GM23338 (cell line): ENCODE results near the gene ZFR. TPM values are rescaled to one million over a fixed set of nuclear protein-coding genes. Genes with fewer than 3 reads are reported as not detected.

Experiments
- ATAC-seq: fragments of 200-7000 bp; cut with Tn5 transposase; 3 replicates; pipeline ENCODE4 v1.9.1; 2020
- DNase-seq: peaks from one replicate; pipeline ENCODE4 v3.0.0-alpha.2; 2015; ENCODE audit warnings: low spot score
- H2AFZ ChIP-seq: fragments of 200-600 bp; sonication (generic); 2 replicates; pipeline ENCODE4 v1.8.0; 2016; ENCODE audit warnings: antibody characterized with exemption, mild to moderate bottlenecking, moderate library complexity
- H3F3A ChIP-seq: fragments of 200-600 bp; sonication (generic); replicated peaks from 2 replicates; pipeline ENCODE4 v1.8.0; 2017; ENCODE audit warnings: antibody characterized with exemption, mixed run types, low read depth
- H3K27ac ChIP-seq: fragments of 200-600 bp; sonication (generic); 2 replicates; pipeline ENCODE4 v1.6.1; 2016; ENCODE audit warnings: low read depth
- H3K27me3 ChIP-seq: fragments of 200-600 bp; sonication (generic); 2 replicates; pipeline ENCODE4 v1.8.0; 2016; ENCODE audit warnings: mild to moderate bottlenecking, mixed run types, moderate library complexity; ENCODE audit not compliant: insufficient read depth
- H3K36me3 ChIP-seq: fragments of 200-600 bp; sonication (generic); 2 replicates; pipeline ENCODE4 v1.8.0; 2016; ENCODE audit warnings: mild to moderate bottlenecking; ENCODE audit not compliant: insufficient read depth
- H3K4me1 ChIP-seq: fragments of 200-600 bp; sonication (generic); 2 replicates; pipeline ENCODE4 v1.8.0; 2016; ENCODE audit warnings: mild to moderate bottlenecking, moderate library complexity; ENCODE audit not compliant: insufficient read depth
- H3K4me2 ChIP-seq: fragments of 200-600 bp; sonication (generic); 2 replicates; pipeline ENCODE4 v1.7.1; 2017; ENCODE audit warnings: mixed run types
- H3K4me3 ChIP-seq: fragments of 200-600 bp; sonication (generic); 2 replicates; pipeline ENCODE4 v1.6.1; 2016; ENCODE audit warnings: mixed run types
- H3K79me2 ChIP-seq: fragments of 200-600 bp; sonication (generic); replicated peaks from 2 replicates; pipeline ENCODE4 v1.8.0; 2017; ENCODE audit warnings: mild to moderate bottlenecking; ENCODE audit not compliant: insufficient read depth
- H3K9me2 ChIP-seq: fragments of 200-600 bp; sonication (generic); 2 replicates; pipeline ENCODE4 v1.8.0; 2017; ENCODE audit not compliant: insufficient read depth
- H4K20me1 ChIP-seq: fragments of 200-600 bp; sonication (generic); replicated peaks from 2 replicates; pipeline ENCODE4 v1.8.0; 2017; ENCODE audit warnings: mild to moderate bottlenecking; ENCODE audit not compliant: insufficient read depth
- H3K27ac Mint-ChIP-seq: 2 replicates; pipeline ENCODE4 v1.8.0; 2020; ENCODE audit warnings: inconsistent platforms, mild to moderate bottlenecking, moderate library complexity, mixed read lengths
- H3K27me3 Mint-ChIP-seq: 3 replicates; pipeline ENCODE4 v1.8.0; 2022; ENCODE audit warnings: low read depth, mild to moderate bottlenecking, moderate library complexity, mixed read lengths, inconsistent platforms; ENCODE audit not compliant: insufficient read depth, poor library complexity
- H3K36me3 Mint-ChIP-seq: 3 replicates; pipeline ENCODE4 v1.8.0; 2021; ENCODE audit warnings: low read depth, mild to moderate bottlenecking, inconsistent platforms, moderate library complexity, mixed read lengths
- H3K4me1 Mint-ChIP-seq: 3 replicates; pipeline ENCODE4 v1.8.0; 2020; ENCODE audit warnings: mild to moderate bottlenecking, inconsistent platforms, mixed read lengths
- H3K4me3 Mint-ChIP-seq: 3 replicates; pipeline ENCODE4 v1.8.0; 2021; ENCODE audit warnings: moderate library complexity, mild to moderate bottlenecking, inconsistent platforms, mixed read lengths
- H3K9me3 Mint-ChIP-seq: 3 replicates; pipeline ENCODE4 v1.8.0; 2020; ENCODE audit warnings: moderate library complexity, mild to moderate bottlenecking, inconsistent platforms, mixed read lengths
- CREB1 ChIP-seq: fragments of 250-450 bp; sonication (Bioruptor Pico); IDR thresholded peaks from 2 replicates; pipeline ENCODE4 v1.5.0; 2020; ENCODE audit warnings: low read depth, mild to moderate bottlenecking, moderate library complexity
- CTCF ChIP-seq, 2 experiments: fragments of 200-600 bp in 1 of 2; sonication (generic) in 1 of 2; conservative IDR thresholded peaks; 2 replicates each; pipeline versions ENCODE4 v1.5.1 to v1.6.1; 2016 to 2017; ENCODE audit warnings: antibody characterized with exemption in 2 of 2, low read depth in 2 of 2, mild to moderate bottlenecking in 2 of 2, moderate library complexity in 1 of 2
- EZH2phosphoT487 ChIP-seq: fragments of 200-600 bp; sonication (generic); IDR thresholded peaks from one replicate; pipeline ENCODE4 v1.8.1; 2018; ENCODE audit warnings: antibody characterized with exemption; ENCODE audit not compliant: unreplicated experiment
- JUNB ChIP-seq: IDR thresholded peaks from one replicate; pipeline ENCODE4 v1.6.1; 2016; ENCODE audit warnings: antibody characterized with exemption; ENCODE audit not compliant: unreplicated experiment
- POLR2AphosphoS5 ChIP-seq: IDR thresholded peaks from 2 replicates; pipeline ENCODE4 v1.6.1; 2016; ENCODE audit warnings: antibody characterized with exemption, low read depth
- ZNF114 ChIP-seq: fragments of 250-450 bp; sonication (Bioruptor Pico); IDR thresholded peaks from 2 replicates; pipeline ENCODE4 v1.5.0; 2020; ENCODE audit warnings: mild to moderate bottlenecking, moderate library complexity
- ZNF331 ChIP-seq: fragments of 250-450 bp; sonication (Bioruptor Pico); IDR thresholded peaks from 2 replicates; pipeline ENCODE4 v1.5.0; 2020; ENCODE audit warnings: low read depth, mild to moderate bottlenecking, moderate library complexity
- polyA plus RNA-seq: library from polyadenylated mRNA; unstranded; fragments of >200 nt; fragmentation: Nextera tagmentation; extraction: Ambion mirVana; gene quantifications from 2 replicates; pipeline ENCODE4 v1.2.1, GENCODE V29; 2016
- total RNA-seq: library from RNA; depleted of rRNA; stranded (reverse); fragments of >200 nt; shearing (Covaris generic); gene quantifications from 2 replicates; pipeline ENCODE4 v1.2.3, GENCODE V29; 2014
- TF ChIP-seq, protein P1 (sequence below): fragments of 250-450 bp; sonication (Bioruptor Pico); IDR thresholded peaks from 2 replicates; pipeline ENCODE4 v1.5.0; 2020; ENCODE audit warnings: mild to moderate bottlenecking, moderate library complexity
- TF ChIP-seq, protein P2 (sequence below): IDR thresholded peaks from one replicate; pipeline ENCODE4 v1.6.1; 2018; ENCODE audit warnings: antibody characterized with exemption; ENCODE audit not compliant: unreplicated experiment

Gene ZFR
- total and polyA plus RNA-seq, 2 experiments from 2014 or later: 92.4 to 103 TPM

- no peaks in the 10 kb centered on the region for H3K9me3 Mint-ChIP-seq
- Histone ChIP-seq H3K4me1 (no peaks in the 10 kb centered on the region), H2AFZ (peak overlapping the region; percentile 43; the same call in 1 of the 2 replicates), H3K4me2 (no peak overlapping the region), H4K20me1 (no peaks in the 10 kb centered on the region), H3K79me2 (no peaks in the 10 kb centered on the region), H3F3A (no peaks in the 10 kb centered on the region), H3K27me3 (no peaks in the 10 kb centered on the region), H3K4me3 (no peak overlapping the region), H3K27ac (no peak overlapping the region), H3K36me3 (no peaks in the 10 kb centered on the region), H3K9me2 (no peaks in the 10 kb centered on the region)
- H3K4me1 Mint-ChIP-seq: peaks cover 14% of the 10 kb centered on the region
- no peak overlapping the region for H3K27ac Mint-ChIP-seq
- no peak for TF ChIP-seq ZNF331 (CRISPR knock-in tag)
- TF ChIP-seq ZNF114: no peak
- no peak for TF ChIP-seq CREB1 (CRISPR knock-in tag)
- TF ChIP-seq, protein P1, sequence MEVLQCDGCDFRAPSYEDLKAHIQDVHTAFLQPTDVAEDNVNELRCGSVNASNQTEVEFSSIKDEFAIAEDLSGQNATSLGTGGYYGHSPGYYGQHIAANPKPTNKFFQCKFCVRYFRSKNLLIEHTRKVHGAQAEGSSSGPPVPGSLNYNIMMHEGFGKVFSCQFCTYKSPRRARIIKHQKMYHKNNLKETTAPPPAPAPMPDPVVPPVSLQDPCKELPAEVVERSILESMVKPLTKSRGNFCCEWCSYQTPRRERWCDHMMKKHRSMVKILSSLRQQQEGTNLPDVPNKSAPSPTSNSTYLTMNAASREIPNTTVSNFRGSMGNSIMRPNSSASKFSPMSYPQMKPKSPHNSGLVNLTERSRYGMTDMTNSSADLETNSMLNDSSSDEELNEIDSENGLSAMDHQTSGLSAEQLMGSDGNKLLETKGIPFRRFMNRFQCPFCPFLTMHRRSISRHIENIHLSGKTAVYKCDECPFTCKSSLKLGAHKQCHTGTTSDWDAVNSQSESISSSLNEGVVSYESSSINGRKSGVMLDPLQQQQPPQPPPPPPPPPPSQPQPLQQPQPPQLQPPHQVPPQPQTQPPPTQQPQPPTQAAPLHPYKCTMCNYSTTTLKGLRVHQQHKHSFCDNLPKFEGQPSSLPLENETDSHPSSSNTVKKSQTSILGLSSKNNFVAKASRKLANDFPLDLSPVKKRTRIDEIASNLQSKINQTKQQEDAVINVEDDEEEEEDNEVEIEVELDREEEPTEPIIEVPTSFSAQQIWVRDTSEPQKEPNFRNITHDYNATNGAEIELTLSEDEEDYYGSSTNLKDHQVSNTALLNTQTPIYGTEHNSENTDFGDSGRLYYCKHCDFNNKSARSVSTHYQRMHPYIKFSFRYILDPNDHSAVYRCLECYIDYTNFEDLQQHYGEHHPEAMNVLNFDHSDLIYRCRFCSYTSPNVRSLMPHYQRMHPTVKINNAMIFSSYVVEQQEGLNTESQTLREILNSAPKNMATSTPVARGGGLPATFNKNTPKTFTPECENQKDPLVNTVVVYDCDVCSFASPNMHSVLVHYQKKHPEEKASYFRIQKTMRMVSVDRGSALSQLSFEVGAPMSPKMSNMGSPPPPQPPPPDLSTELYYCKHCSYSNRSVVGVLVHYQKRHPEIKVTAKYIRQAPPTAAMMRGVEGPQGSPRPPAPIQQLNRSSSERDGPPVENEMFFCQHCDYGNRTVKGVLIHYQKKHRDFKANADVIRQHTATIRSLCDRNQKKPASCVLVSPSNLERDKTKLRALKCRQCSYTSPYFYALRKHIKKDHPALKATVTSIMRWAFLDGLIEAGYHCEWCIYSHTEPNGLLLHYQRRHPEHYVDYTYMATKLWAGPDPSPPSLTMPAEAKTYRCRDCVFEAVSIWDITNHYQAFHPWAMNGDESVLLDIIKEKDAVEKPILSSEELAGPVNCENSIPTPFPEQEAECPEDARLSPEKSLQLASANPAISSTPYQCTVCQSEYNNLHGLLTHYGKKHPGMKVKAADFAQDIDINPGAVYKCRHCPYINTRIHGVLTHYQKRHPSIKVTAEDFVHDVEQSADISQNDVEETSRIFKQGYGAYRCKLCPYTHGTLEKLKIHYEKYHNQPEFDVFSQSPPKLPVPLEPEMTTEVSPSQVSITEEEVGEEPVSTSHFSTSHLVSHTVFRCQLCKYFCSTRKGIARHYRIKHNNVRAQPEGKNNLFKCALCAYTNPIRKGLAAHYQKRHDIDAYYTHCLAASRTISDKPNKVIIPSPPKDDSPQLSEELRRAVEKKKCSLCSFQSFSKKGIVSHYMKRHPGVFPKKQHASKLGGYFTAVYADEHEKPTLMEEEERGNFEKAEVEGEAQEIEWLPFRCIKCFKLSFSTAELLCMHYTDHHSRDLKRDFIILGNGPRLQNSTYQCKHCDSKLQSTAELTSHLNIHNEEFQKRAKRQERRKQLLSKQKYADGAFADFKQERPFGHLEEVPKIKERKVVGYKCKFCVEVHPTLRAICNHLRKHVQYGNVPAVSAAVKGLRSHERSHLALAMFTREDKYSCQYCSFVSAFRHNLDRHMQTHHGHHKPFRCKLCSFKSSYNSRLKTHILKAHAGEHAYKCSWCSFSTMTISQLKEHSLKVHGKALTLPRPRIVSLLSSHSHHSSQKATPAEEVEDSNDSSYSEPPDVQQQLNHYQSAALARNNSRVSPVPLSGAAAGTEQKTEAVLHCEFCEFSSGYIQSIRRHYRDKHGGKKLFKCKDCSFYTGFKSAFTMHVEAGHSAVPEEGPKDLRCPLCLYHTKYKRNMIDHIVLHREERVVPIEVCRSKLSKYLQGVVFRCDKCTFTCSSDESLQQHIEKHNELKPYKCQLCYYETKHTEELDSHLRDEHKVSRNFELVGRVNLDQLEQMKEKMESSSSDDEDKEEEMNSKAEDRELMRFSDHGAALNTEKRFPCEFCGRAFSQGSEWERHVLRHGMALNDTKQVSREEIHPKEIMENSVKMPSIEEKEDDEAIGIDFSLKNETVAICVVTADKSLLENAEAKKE (CRISPR knock-in tag): no peak
- TF ChIP-seq, protein P2, sequence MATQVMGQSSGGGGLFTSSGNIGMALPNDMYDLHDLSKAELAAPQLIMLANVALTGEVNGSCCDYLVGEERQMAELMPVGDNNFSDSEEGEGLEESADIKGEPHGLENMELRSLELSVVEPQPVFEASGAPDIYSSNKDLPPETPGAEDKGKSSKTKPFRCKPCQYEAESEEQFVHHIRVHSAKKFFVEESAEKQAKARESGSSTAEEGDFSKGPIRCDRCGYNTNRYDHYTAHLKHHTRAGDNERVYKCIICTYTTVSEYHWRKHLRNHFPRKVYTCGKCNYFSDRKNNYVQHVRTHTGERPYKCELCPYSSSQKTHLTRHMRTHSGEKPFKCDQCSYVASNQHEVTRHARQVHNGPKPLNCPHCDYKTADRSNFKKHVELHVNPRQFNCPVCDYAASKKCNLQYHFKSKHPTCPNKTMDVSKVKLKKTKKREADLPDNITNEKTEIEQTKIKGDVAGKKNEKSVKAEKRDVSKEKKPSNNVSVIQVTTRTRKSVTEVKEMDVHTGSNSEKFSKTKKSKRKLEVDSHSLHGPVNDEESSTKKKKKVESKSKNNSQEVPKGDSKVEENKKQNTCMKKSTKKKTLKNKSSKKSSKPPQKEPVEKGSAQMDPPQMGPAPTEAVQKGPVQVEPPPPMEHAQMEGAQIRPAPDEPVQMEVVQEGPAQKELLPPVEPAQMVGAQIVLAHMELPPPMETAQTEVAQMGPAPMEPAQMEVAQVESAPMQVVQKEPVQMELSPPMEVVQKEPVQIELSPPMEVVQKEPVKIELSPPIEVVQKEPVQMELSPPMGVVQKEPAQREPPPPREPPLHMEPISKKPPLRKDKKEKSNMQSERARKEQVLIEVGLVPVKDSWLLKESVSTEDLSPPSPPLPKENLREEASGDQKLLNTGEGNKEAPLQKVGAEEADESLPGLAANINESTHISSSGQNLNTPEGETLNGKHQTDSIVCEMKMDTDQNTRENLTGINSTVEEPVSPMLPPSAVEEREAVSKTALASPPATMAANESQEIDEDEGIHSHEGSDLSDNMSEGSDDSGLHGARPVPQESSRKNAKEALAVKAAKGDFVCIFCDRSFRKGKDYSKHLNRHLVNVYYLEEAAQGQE: no peak
- no peak for TF ChIP-seq CTCF (conservative IDR thresholded peaks at IDR 0.05; ENCODE audit: low read depth in 2 of 2)
- TF ChIP-seq JUNB: no peak
- no peak for TF ChIP-seq POLR2AphosphoS5
- TF ChIP-seq EZH2phosphoT487: no peak
- DNase-seq: peak; percentile 35
- no peaks in the 10 kb centered on the region for H3K36me3 Mint-ChIP-seq
- H3K4me3 Mint-ChIP-seq: no peak overlapping the region
- peaks cover 3% of the 10 kb centered on the region for H3K27me3 Mint-ChIP-seq
- ATAC-seq: no peak; the same call in 2 of the 3 replicates
Measured at GRCh38 chr5:32475334-32476097, 31.0 kb upstream of the ZFR start.
